GM18907 (cell line): ENCODE results near the gene WIPF3.

Experiments used
- ATAC-seq: cut with Tn5 transposase; IDR thresholded peaks from one replicate; pipeline ENCODE4 v1.9.1; 2021; ENCODE audit warnings: mild to moderate bottlenecking, moderate library complexity; ENCODE audit not compliant: unreplicated experiment

WIPF3 gene

DNA sequence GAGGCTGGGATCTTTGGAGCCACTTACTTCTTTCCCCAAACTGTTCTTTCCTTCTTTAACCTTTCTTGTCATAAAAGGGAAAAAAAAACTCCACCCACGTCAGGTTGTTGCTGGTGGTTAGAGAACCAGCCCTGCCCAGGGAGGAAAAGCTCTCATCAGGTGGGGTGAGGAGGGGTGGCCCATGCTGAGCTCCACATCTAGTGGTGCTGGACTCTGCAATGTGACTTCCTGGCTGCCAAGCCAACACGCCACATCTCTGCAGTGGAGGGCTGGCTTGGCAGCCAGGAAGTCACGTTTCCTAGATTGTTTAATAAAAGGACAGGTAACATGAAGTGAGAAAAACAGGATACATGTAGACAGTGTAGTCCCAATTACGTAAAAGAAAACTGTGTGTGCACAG, 37.4 kb downstream of the WIPF3 start:
- ATAC-seq, result no peak

DNA sequence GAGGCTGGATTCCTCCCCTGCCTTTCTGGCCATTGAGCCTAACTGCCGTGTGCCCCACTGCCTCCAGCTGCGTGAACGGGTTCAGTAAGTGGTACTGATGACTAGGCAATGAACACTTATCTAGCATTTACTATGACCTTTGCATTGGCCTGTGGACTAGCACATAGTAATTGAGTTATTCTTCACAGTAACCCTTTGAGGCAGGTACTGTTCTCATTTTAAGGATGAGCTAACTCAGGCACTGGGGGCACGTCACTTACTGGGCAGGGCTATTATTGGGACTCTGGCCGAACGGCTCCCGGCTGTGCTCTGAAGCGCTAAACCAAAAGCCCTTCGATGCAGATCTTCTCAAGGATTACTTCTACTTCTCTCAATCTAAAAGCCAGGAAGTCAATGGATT, 38.3 kb downstream of the WIPF3 start:
- ATAC-seq, result no peak

DNA sequence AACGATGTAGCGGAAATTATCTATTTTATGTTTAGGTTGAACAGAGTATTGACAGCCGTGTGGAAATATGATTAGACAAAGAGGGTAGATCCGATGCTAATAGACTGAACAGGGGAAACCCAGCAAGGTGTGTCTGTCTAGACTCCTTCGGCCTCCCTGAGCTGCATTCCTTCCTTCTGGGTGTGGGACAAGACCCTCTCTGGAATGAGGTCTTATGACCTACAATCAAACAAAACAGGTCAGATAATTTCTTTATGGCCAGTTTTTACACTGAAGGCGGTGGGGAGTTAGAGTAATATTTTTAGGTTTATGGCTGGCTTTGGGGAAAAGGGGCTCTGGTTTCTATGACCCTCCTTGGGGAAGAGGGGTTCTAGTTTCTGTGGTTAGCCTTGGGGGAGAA, 41.2 kb downstream of the WIPF3 start:
- no peak for ATAC-seq

DNA sequence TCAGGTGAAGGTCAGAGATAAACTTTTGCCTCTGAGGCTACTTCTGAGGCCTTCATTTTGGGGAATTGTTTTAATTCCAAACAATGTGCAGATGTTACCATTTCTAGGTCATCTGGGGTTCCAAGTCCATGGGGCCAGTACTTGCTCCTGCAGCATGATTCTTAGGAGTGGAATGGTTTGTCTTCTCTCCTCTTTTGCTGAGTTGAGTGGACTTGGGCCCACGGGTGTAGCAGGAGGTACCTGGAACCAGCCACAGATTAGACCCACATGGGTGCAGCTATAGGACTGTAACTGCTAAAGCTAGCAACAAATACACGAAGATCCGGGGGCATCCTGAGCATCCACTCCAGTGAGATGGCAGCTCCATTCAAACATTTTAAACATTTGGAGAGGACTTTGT, 41.6 kb downstream of the WIPF3 start:
- no peak for ATAC-seq

DNA sequence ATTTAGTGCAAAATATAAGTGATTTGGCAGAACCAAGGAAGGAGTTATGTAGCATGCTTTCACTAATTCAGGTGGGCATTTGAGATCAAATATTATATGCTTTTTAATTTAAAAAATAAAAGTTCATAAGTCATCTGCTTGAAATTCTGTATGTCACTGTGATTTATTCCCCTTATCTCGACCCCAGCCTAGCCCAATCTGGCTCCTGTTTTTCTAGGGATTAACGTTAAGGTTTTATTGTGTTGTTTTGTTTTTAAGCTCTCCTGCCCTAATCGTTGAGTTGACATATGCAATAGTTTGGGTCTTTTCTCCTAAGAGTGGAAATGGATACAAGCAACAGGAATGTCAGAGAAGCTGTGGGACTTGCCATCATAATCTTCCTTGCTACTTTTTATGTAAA, 42.6 kb downstream of the WIPF3 start:
- ATAC-seq, result no peak

DNA sequence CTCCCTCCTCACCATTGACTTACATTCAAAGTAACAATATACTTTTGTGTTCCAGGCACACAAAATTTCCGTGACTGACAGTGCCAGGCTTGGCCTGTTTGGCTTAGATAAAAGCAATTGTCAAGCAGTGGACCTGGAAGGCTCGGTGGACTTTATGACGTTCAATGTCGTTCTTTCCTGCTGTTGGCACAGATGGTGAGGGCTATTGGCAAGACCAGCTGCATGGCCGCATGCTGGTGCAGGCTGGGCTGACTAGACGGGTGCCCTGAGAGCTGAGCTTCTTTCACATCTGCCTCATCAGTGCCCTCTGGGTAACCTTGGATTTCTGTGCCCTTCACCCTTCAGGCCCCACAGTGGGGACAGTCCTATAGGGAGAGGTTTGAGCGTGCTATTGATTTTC, 45.2 kb downstream of the WIPF3 start:
- ATAC-seq, result no peak

DNA sequence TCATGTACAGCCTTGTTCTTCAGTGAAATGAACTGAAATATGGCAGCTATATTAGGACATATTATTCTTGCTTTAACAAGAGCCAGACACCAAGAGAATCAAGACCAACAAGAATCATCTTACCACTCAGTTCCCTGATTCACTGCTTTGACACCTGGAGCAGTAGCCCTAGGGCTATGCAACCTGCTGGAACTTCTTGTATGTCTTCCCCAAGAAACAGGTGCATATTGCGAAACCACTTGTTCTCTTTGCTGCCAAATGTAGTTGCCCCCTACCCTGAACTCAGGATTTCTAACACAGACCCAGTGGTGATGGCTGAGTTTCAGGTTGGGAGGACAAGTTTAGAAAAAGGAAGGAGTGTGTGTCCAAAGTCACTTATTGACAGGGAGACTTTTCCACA, 46.1 kb downstream of the WIPF3 start:
- ATAC-seq, result no peak

DNA sequence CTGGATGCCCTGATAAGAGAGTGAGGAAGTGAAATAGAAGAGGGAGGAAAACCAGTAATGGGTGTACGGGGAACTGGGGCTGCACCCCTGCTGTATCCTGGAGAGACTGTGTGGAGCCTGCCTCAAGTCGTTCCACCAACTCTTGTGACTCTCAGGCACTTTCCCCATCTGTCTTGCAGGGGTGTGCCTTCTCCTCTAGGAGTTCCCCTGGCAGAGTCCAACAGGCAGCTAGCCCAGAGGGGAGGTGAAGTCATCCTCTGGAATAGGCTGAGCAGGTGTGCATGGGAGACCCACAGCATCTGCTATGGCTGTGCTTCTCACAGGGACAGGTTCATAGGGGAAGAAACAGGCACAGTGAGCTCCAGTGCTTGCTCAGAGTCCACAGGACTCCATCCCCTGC, 46.8 kb downstream of the WIPF3 start:
- ATAC-seq, result no peak

DNA sequence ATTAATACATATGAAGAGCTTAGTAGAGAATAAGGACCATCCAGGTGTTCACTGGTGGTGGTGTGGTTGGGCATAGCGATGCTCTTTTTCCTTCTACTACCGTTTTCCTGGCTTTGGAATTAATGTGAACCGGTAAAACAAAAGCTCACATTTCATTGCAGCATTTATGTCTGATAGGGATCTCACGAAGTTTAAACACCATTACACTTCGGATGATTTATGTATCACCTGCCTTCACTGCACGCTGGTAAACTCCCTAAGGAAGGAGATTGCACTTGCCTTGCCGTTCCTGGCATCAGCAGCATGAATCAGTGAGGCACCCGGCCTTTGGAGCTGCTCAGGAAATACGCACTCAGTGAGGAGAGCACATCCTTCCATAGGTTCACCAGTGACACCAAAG, 47.5 kb downstream of the WIPF3 start:
- ATAC-seq, result no peak

DNA sequence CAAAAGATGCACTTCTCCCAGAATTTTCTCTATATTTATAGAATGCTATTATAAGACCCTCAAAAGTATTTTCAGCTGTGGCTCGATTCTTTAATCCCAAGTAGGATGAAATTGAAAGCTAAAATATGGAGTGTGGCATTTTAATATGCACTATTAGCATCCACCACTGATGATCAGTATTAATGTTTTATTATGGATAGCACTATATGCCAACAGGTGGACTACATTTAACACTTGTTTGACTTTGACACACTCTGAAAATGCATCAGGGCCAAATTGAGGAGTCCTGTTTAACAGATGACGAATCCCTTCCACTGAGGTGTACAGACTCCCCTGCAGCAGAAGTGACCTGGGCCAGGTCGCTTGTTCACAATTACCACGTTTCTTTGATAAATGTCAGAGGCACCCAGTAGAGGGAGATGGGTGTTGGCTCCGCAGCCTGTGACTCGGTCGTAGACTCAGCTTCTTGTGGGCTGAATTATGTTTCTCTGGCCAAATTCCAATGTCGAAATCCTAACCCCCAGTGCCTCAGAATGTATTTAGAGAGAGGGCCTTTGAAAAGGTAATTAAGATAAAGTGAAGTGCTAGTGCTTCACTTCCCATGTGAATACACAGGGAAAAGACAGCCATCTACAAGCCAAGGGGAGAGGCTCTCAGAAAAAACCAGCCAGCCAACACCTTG, 48.1 kb downstream of the WIPF3 start:
- ATAC-seq, result no peak

DNA sequence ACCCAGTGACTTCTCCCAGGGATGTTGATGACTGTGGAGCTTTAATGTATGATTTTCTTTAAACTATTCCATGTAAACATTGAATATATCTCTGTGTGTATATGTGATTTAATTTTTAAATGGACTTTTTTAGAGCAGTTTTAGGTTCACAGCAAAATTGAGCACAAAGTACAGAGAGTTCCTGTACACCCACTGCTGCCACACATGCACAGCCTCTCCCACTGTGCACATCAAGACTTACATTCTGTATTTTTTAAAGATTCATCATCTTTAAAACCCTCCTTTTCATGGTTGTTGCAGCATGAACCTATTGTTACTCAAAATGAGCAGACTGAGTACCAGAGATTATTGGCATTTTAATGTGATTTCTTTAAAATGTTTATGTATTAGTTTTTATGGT, 51.3 kb downstream of the WIPF3 start:
- no peak for ATAC-seq

DNA sequence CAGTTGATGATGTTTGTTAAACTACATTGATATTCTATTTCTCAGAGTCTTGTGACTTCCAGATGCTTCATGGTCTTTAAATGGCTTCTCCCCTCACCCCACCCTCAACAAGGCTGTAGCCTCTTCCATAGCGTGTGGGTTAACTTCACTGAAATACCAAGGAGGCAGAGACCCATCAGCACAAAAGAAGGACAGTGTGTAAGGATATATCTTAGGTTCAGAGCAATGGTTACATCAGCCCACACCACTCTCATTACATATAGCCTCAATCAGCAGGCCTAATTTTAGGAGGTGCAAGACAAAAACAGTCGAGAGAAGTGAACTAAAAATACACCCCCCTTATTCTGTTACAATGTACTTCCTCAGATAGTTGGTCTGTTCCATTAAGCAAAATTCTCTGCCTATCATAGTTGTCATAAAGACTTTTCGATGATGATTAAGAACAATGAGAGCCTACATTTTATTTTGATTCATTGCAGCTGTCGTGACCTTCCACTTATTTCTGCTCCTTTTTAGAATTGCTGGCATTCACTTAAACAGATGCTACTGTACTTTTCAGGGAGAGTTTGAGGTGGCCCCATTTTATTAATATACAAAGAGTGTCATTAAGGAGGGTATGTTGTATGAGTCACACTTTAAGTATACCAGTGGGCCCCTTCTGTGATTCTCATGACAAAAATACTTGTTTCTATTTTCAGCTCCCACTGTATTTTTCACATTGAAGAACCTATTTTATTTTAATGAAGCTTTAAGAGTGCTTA, 52.1 kb downstream of the WIPF3 start:
- no peak for ATAC-seq

DNA sequence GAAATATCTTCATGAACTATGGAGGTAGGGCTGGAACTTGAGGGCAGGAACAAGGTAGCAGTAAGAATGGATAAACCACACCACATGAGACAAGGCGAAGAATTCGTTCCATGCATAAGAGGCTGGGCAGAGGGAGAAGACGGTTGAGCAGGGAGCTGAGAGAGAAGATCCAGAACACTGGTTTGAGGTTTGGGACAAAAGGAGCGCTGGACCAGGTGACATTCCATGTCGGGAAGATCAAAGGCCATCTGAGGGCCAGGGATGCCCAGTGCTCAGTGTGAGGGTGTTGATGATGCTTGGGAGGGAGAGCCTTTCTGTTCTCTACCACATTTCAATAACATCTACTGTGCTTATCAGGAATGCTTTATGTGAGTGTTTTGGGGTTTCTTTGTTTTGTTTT, 52.8 kb downstream of the WIPF3 start:
- no peak for ATAC-seq

DNA sequence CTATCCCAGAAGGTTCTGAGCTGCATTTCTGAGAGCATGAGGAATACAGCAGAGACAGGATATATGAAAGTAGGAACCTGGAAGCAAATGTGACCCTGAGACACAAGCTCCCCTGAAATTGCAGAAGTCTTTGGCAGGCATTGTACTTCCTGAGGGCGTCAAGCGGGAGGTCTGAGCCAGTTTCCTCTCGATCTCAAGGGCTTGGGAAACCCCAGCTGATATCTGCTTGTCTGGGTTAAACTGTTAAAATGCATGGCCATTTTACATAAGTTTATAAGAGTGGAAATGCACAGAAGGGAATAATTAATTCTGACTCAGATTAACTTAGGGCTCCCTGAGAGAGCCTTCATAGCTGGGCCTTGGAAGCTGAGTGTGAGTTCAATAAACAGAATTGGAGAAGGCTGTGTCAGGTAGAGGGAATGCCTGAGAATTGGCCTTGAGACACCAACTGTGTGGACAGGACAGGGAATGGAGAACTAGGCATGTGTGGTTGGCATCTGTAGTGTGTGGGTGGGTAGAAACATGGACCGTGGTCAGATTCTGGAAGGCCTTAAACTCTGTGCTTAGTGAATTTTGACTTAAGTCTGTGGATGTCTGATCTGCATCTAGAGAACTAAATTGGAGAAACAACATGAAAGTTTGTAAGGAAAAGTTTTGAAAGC, 53.3 kb downstream of the WIPF3 start:
- no peak for ATAC-seq

DNA sequence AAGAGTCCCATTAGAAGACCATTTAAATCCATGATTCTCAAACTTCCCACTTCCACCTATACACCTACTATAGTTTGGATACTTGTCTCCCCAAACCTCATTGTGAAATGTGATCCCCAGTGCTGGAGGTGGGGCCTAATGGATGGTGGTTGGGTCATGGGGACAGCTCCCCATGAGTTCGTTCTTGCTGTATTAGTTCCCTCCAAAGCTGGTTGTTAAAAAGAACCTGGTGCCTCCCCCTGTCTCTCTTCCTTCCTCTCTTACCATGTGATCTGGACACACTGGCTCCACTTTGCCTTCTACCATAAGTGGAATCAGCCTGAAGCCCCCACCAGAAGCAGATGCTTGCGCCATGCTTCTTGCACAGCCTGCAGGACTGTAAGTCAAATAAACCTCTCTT, 53.9 kb downstream of the WIPF3 start:
- ATAC-seq, result no peak

DNA sequence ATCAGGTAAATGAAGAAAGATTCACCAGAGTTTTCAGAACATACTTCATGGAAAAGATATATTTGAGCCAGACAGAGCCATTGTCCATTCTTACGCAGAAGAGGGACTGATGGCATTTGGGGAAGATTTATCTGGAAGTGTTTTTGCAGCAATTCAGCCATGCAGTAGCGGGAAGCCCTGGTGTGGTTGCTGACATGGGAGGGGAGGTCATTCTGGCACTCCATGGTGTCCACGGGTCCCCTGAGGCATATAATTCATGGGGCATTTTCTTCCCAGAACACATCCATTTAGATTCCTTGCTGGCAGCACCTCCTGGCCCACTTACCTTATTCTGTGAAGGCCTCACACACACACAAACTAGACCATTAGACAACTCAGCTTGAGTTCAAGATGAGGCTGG, 55.6 kb downstream of the WIPF3 start:
- no peak for ATAC-seq

DNA sequence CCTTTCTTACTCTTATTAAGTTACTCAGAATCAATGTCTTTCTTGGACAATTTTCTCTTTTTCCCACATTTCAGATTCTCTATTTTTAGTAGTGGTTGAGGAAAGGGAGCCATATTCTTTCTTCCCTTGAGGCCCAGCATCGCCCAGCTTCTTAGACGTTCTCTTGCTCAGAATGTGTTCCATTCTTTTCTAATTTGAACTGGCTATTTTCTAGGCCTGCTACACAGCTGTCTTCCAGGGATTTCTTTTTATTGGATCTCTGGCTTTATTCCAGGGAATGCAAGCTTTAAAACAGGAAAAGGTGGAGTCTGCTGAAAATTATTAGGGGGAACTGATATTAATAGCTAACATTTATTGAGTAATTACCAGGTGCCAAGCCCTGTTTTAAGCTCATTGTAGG, 58.3 kb downstream of the WIPF3 start:
- no peak for ATAC-seq

DNA sequence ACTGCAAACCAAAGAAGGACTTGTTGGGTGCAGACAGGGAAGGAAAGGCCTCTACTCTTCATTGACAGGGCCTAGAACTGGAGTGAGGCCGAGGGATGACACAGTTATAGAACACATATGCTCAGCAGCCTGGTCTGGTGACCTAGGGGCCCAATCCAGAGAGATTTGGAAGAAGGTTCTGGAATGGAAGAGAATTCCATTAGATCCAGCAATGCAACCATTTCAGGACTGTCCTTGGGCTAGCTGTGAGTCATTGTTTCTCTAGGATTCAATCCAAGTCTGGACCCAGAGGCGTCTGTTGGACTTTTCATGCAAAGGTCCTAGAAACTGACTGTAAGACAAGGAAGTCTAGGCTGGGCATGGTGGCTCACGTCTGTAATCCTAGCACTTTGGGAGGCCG, 59.2 kb downstream of the WIPF3 start:
- no peak for ATAC-seq

DNA sequence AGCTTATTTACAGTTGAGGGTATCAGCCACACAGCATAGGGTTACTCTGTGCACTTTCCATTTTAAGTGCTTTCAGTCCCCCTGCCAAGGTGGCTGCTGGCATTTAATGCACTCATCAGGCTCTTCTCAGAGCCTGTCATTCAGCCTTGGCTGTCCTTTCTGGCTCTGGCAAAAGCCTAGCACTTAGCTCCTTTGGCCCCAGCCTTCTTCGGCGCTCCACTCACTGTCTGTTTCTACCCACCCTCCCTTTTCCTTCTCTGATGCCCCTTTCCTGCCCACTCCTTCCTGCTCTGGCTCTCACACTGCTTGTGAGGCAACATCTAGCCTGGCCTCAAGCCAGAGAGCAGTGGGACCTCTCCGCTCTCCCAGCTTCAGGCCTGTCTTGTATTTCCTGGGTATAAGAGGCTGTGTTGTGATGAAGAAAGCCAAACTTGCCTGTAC, 60.2 kb downstream of the WIPF3 start:
- ATAC-seq, result no peak

DNA sequence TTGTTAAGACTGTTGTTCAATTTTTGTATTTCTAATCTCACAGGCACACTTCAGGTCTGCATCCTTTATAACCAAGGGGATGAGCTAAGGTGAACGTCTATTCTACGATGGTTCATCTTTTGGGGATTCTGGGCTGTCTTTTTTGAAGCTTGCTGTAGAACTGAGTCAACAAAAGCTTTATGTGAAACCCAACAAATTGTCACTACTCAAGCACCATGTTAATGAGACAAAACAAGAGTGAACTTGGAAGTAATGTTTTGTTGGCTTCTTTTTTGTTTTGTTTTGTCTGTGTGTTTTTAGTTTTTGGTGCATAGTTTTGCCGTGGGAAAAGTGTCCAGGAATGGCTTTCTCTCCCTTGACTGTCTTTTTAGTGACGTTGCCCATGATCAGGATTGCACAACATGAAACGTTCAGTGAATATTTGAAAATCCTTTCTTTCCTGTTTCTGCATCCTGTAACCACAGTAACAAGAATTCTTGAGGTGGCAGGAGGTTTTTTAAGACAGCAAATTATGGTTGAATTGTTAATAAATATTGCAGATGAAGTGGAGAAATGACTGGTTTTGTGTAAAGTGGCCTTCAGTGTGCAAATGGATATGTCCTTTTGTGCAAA, 65.6 kb downstream of the WIPF3 start:
- no peak for ATAC-seq

DNA sequence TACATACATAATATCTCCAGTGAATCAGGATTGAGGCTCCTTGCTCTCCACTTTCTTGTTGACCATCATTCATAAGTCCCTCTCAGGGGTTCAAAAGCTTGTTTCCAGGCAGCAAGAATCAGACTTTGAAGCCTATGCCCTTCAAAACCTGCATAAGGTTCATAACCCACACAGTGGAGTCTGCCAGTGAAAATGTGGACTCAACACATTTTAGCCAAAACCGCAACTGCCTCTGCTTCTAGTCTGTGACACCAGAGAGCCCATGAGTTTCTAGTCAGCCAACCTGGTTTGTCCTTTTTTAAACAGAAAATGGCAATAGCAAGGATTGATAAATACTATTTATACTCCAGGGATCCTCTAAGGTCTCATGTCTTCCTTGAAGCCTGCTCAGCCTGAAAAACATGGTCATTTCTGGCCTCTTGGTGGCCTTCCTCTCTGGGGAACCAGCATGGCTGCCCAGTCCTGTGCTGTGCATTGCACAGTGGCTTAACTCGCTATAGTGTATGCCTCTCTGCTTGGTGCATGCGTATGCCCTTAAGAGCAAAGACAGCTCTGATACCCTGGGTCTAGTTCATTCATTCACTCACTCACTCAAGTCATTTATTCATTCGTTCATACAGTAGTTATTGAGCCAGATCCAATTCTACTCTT, 67.5 kb downstream of the WIPF3 start:
- ATAC-seq, result no peak
